HL-60 (cell line): ENCODE data around the gene LRRC8A.
A peak's percentile ranks its signal among the peaks of the same experiment; 100 is the strongest.

Experiments used
- GABPA ChIP-seq: IDR thresholded peaks from 2 replicates; pipeline ENCODE4 v1.6.1; 2012; ENCODE audit warnings: low read depth
- TF ChIP-seq, protein P1 (sequence below): IDR thresholded peaks from one replicate; pipeline ENCODE4 v1.5.1; 2011; ENCODE audit warnings: low read length, control low read depth, inconsistent platforms; ENCODE audit not compliant: insufficient read depth
- TF ChIP-seq, protein P2 (sequence below): IDR thresholded peaks from 2 replicates; pipeline ENCODE4 v1.6.1; 2012; ENCODE audit warnings: low read depth; ENCODE audit not compliant: insufficient replicate concordance

DNA sequence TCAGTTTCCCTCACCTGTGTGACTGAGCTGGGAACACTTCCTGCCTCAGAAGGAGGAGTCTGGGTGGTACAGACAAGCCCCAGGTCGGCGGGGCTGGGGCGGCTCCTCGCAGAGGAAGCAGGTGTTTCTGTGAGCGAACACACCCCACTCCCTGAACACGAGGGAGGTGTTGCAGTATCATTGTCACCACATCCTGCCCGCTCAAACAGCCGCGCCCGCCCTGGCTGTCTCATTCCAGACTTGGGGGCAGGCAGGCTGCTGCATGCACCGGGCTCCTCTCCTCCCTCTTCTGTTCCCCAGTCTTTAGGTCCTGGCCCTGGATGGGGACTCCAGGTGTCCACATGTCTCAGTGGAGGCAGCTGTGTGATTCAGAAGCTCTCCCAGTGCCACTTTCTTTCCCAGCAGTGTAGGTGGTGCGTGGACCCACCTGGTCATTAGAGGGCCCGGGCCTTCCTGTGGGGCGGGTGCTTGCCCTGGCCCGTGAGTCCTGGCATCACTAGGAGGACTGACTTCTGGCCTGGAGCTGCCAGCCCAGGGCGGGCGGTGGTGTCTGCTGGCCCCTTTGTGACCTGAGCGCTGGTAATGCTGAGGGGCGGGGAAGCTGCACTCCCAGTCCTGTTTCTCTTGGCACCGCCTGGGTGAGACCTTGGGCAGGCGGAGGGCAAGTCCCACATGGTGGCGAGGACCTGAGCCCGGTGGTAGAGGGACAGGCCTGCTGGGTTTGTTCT lies 20.6 kb downstream of the LRRC8A start:
- TF ChIP-seq GABPA: peak; percentile 24; the same call in 1 of the 2 replicates
- TF ChIP-seq, protein P1, sequence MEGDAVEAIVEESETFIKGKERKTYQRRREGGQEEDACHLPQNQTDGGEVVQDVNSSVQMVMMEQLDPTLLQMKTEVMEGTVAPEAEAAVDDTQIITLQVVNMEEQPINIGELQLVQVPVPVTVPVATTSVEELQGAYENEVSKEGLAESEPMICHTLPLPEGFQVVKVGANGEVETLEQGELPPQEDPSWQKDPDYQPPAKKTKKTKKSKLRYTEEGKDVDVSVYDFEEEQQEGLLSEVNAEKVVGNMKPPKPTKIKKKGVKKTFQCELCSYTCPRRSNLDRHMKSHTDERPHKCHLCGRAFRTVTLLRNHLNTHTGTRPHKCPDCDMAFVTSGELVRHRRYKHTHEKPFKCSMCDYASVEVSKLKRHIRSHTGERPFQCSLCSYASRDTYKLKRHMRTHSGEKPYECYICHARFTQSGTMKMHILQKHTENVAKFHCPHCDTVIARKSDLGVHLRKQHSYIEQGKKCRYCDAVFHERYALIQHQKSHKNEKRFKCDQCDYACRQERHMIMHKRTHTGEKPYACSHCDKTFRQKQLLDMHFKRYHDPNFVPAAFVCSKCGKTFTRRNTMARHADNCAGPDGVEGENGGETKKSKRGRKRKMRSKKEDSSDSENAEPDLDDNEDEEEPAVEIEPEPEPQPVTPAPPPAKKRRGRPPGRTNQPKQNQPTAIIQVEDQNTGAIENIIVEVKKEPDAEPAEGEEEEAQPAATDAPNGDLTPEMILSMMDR: no peak
- TF ChIP-seq, protein P2, sequence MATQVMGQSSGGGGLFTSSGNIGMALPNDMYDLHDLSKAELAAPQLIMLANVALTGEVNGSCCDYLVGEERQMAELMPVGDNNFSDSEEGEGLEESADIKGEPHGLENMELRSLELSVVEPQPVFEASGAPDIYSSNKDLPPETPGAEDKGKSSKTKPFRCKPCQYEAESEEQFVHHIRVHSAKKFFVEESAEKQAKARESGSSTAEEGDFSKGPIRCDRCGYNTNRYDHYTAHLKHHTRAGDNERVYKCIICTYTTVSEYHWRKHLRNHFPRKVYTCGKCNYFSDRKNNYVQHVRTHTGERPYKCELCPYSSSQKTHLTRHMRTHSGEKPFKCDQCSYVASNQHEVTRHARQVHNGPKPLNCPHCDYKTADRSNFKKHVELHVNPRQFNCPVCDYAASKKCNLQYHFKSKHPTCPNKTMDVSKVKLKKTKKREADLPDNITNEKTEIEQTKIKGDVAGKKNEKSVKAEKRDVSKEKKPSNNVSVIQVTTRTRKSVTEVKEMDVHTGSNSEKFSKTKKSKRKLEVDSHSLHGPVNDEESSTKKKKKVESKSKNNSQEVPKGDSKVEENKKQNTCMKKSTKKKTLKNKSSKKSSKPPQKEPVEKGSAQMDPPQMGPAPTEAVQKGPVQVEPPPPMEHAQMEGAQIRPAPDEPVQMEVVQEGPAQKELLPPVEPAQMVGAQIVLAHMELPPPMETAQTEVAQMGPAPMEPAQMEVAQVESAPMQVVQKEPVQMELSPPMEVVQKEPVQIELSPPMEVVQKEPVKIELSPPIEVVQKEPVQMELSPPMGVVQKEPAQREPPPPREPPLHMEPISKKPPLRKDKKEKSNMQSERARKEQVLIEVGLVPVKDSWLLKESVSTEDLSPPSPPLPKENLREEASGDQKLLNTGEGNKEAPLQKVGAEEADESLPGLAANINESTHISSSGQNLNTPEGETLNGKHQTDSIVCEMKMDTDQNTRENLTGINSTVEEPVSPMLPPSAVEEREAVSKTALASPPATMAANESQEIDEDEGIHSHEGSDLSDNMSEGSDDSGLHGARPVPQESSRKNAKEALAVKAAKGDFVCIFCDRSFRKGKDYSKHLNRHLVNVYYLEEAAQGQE: no peak
